ENCODE measurements around the gene BORCS5. TPM values are rescaled to one million over a fixed set of nuclear protein-coding genes. Genes with fewer than 3 reads are reported as not detected.

The BORCS5 gene
- total RNA-seq, 4 donors from 2014 or later = 7.6 to 20.4 (median 10.0) TPM

- DNase-seq = no peak
- no peaks in the 10 kb centered on the region for H3K9me3 ChIP-seq
- 62 to 72% methylated on average over 7 of the region's 7 CpGs for WGBS, 2 donors
- intact Hi-C loops (cut with DNase I) = no loop called here
- TF ChIP-seq POLR2A (IDR thresholded peaks at IDR 0.05) (peak in 1 of 4 donors; percentile 47), CTCF (IDR thresholded peaks at IDR 0.05) (no peak)
- no peak overlapping the region for H3K4me3 ChIP-seq
- H3K27ac ChIP-seq = peak overlapping the region in 1 of 4 donors; percentile 51
- H3K36me3 ChIP-seq = peaks cover 0 to 34% (median 0%) of the 10 kb centered on the region in 3 donors
- peaks cover 0 to 14% (median 8%) of the 10 kb centered on the region in 3 donors for H3K4me1 ChIP-seq
- H3K27me3 ChIP-seq = no peaks in the 10 kb centered on the region
Measured at GRCh38 chr12:12466157-12466556, 109.3 kb downstream of the BORCS5 start.

GRCh38 chr12:12467264-12467663 is 110.4 kb downstream of the BORCS5 start:
- Histone ChIP-seq H3K4me1 (peaks cover 0 to 14% (median 8%) of the 10 kb centered on the region in 3 donors), H3K27ac (peak overlapping the region in 3 of 4 donors; percentile 16 to 51 (median 43)), H3K36me3 (peaks cover 0 to 37% (median 0%) of the 10 kb centered on the region in 3 donors), H3K4me3 (no peak overlapping the region), H3K27me3 (no peaks in the 10 kb centered on the region), H3K9me3 (no peaks in the 10 kb centered on the region)
- DNase-seq = no peak
- 73 to 88% methylated on average over 5 to 6 of the region's 6 CpGs for WGBS, 2 donors
- intact Hi-C loops (cut with DNase I) = no loop called here
- TF ChIP-seq POLR2A (IDR thresholded peaks at IDR 0.05) (no peak), CTCF (IDR thresholded peaks at IDR 0.05) (no peak)

DNA sequence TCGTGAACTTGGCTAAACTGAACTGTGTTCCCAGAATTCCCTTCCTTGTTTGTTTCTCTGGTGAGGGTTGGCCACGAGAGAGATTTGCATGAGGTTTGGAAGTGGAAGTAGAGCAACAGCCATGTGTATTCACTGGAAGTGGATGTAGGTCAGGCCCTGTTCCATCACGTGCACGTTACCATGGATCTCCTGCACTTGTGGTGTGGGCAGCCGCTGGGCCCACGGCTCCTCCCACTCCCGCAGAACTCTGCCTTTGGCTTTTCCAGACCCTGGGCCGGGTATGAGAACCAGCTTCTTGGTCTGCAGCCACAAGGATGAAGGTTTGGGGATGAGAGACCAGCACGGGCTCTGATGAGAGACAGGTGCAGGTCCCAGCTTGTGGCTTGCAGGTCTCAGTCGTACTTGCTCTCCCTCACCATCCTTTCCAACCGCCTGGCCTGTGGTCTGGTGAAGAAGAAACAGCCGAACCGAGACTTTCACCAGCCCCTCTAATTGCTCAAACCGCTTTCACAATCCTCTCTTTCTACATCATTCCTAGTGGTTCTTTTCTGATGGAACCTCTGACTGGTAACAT is 110.9 kb downstream of the BORCS5 start:
- Histone ChIP-seq H3K27me3 (no peaks in the 10 kb centered on the region), H3K9me3 (no peaks in the 10 kb centered on the region), H3K27ac (peak overlapping the region in 2 of 4 donors; percentile 43 to 57), H3K4me1 (peaks cover 0 to 14% (median 8%) of the 10 kb centered on the region in 3 donors), H3K4me3 (no peak overlapping the region), H3K36me3 (peaks cover 0 to 42% (median 0%) of the 10 kb centered on the region in 3 donors)
- no peak for TF ChIP-seq POLR2A (IDR thresholded peaks at IDR 0.05)
- no peak for TF ChIP-seq CTCF (IDR thresholded peaks at IDR 0.05)
- intact Hi-C loops (cut with DNase I) = no loop called here
- 73 to 78% methylated on average over 10 to 14 of the region's 14 CpGs for WGBS, 2 donors
- no peak for DNase-seq

DNA sequence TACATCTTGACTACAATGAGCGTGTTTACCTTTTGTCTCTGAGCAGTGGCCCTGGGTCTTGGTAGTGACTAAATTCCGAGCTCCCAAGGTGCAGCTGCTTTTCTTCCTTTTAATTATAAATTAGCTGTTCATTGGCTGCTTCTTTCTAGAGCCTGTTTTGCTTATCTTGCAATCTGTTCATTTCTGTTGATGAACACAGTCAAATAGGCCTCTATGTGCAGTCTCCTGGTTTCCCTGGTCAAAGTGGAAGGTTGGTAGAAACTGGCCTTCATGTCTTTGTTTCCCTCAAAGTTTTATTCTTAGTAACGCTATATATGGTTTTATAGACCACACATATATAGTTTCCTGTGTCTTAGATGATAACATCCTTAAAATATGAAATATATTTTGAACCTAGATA is 111.7 kb downstream of the BORCS5 start:
- no peaks in the 10 kb centered on the region for H3K9me3 ChIP-seq
- peak overlapping the region in 1 of 4 donors; percentile 57 for H3K27ac ChIP-seq
- TF ChIP-seq CTCF (IDR thresholded peaks at IDR 0.05) (no peak), POLR2A (IDR thresholded peaks at IDR 0.05) (no peak)
- H3K4me3 ChIP-seq = no peak overlapping the region
- intact Hi-C loops (cut with DNase I) = no loop called here
- peaks cover 0 to 48% (median 0%) of the 10 kb centered on the region in 3 donors for H3K36me3 ChIP-seq
- H3K4me1 ChIP-seq = peaks cover 0 to 14% (median 8%) of the 10 kb centered on the region in 3 donors
- WGBS, 2 donors = 80 to 86% methylated on average over 3 of the region's 3 CpGs
- DNase-seq = no peak
- no peaks in the 10 kb centered on the region for H3K27me3 ChIP-seq

DNA sequence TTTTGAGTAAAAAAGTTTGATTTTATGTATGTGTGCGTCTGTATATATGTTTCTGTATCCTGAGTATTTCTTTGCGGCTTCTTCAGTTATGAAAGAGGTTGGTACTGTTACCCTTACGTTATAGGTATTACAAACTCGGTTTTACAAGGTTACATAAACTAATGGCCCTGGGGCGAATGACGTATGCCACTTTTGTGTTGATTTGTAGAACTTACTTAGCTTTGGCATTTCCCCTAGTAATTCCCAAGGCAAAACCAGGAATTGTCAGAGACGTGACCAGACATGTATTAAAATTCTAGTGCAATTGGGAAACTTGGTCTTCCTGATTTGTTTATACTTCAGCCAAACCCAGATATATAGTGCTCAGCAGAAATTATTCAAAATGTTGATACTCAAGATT is 112.5 kb downstream of the BORCS5 start:
- intact Hi-C loops (cut with DNase I) = no loop called here
- Histone ChIP-seq H3K4me1 (peaks cover 0 to 14% (median 8%) of the 10 kb centered on the region in 3 donors), H3K9me3 (no peaks in the 10 kb centered on the region), H3K27me3 (no peaks in the 10 kb centered on the region), H3K36me3 (peaks cover 0 to 49% (median 0%) of the 10 kb centered on the region in 3 donors), H3K27ac (peak overlapping the region; percentile 5 to 57 (median 24)), H3K4me3 (no peak overlapping the region)
- whole genome bisulfite sequencing, 2 donors = 47 to 59% methylated on average over 7 of the region's 7 CpGs
- no peak for DNase-seq
- no peak for TF ChIP-seq CTCF (IDR thresholded peaks at IDR 0.05)
- TF ChIP-seq POLR2A (IDR thresholded peaks at IDR 0.05) = no peak
